Measurements from ENCODE around the gene CP.

Gene CP

GRCh38 chr3:149174901-149175300 lies 46.7 kb downstream of the CP start:
- TF ChIP-seq CTCF (IDR thresholded peaks at IDR 0.05; ENCODE audit: low read depth, low read length, missing control alignments), result no peak
- no peak overlapping the region for H3K4me3 ChIP-seq (replicated peaks; ENCODE audit: low read depth, low read length)
- no peak for DNase-seq (ENCODE audit: extremely low read depth, low read depth)

GRCh38 chr3:149170672-149171071 lies 51.0 kb downstream of the CP start:
- H3K4me3 ChIP-seq (replicated peaks; ENCODE audit: low read depth, low read length), result no peak overlapping the region
- no peak for DNase-seq (ENCODE audit: extremely low read depth, low read depth)
- no peak for TF ChIP-seq CTCF (IDR thresholded peaks at IDR 0.05; ENCODE audit: low read depth, low read length, missing control alignments)

- DNase-seq (ENCODE audit: extremely low read depth, low read depth), result no peak
- no peak overlapping the region for H3K4me3 ChIP-seq (replicated peaks; ENCODE audit: low read depth, low read length)
- no peak for TF ChIP-seq CTCF (IDR thresholded peaks at IDR 0.05; ENCODE audit: low read depth, low read length, missing control alignments)
Measured at GRCh38 chr3:149167898-149168297, 53.7 kb downstream of the CP start.

- DNase-seq (ENCODE audit: extremely low read depth, low read depth), result no peak
- no peak for TF ChIP-seq CTCF (IDR thresholded peaks at IDR 0.05; ENCODE audit: low read depth, low read length, missing control alignments)
- no peak overlapping the region for H3K4me3 ChIP-seq (replicated peaks; ENCODE audit: low read depth, low read length)
Measured at GRCh38 chr3:149163066-149163465, 58.6 kb downstream of the CP start.

- no peak for DNase-seq (ENCODE audit: extremely low read depth, low read depth)
- H3K4me3 ChIP-seq (replicated peaks; ENCODE audit: low read depth, low read length), result no peak overlapping the region
- no peak for TF ChIP-seq CTCF (IDR thresholded peaks at IDR 0.05; ENCODE audit: low read depth, low read length, missing control alignments)
Measured at GRCh38 chr3:149162007-149162406, 59.6 kb downstream of the CP start.

- no peak overlapping the region for H3K4me3 ChIP-seq (replicated peaks; ENCODE audit: low read depth, low read length)
- no peak for DNase-seq (ENCODE audit: extremely low read depth, low read depth)
- TF ChIP-seq CTCF (IDR thresholded peaks at IDR 0.05; ENCODE audit: low read depth, low read length, missing control alignments), result no peak
Measured at GRCh38 chr3:149160754-149161300, 60.8 kb downstream of the CP start.

- no peak overlapping the region for H3K4me3 ChIP-seq (replicated peaks; ENCODE audit: low read depth, low read length)
- TF ChIP-seq CTCF (IDR thresholded peaks at IDR 0.05; ENCODE audit: low read depth, low read length, missing control alignments), result no peak
- DNase-seq (ENCODE audit: extremely low read depth, low read depth), result no peak
Measured at GRCh38 chr3:149153402-149153801, 68.2 kb downstream of the CP start.
